ENCODE data around the gene TAF4B. TPM values are rescaled to one million over a fixed set of nuclear protein-coding genes. Genes with fewer than 3 reads are reported as not detected.

TAF4B gene
- total and polyA plus RNA-seq, 9 donors: 1.9 to 2.9 (median 2.3) TPM

GRCh38 chr18:26267357-26267930, 41.2 kb downstream of the TAF4B start:
- Histone ChIP-seq H3K27ac (ENCODE audit: low read length) (no peak overlapping the region), H3K36me3 (ENCODE audit: control insufficient read depth, insufficient read depth, low read length) (no peaks in the 10 kb centered on the region), H3K9me3 (replicated peaks; ENCODE audit: control insufficient read depth, low read depth, low read length) (no peaks in the 10 kb centered on the region), H3K4me3 (ENCODE audit: low read length) (no peak overlapping the region), H3K4me1 (ENCODE audit: control insufficient read depth, insufficient read depth, low read length) (no peaks in the 10 kb centered on the region), H3K27me3 (ENCODE audit: control insufficient read depth, insufficient read depth, low read length) (no peaks in the 10 kb centered on the region)
- 100% methylated on average over 1 of the region's 4 CpGs for WGBS (ENCODE audit: insufficient coverage)
- DNase-seq: no peak

GRCh38 chr18:26268454-26268853, 42.2 kb downstream of the TAF4B start:
- DNase-seq: no peak
- Histone ChIP-seq H3K27me3 (ENCODE audit: control insufficient read depth, insufficient read depth, low read length) (no peaks in the 10 kb centered on the region), H3K4me3 (ENCODE audit: low read length) (no peak overlapping the region), H3K36me3 (ENCODE audit: control insufficient read depth, insufficient read depth, low read length) (no peaks in the 10 kb centered on the region), H3K27ac (ENCODE audit: low read length) (no peak overlapping the region), H3K9me3 (replicated peaks; ENCODE audit: control insufficient read depth, low read depth, low read length) (no peaks in the 10 kb centered on the region), H3K4me1 (ENCODE audit: control insufficient read depth, insufficient read depth, low read length) (no peaks in the 10 kb centered on the region)
- WGBS (ENCODE audit: insufficient coverage): 80% methylated on average over 1 of the region's 4 CpGs

- Histone ChIP-seq H3K9me3 (replicated peaks; ENCODE audit: control insufficient read depth, low read depth, low read length) (no peaks in the 10 kb centered on the region), H3K27me3 (ENCODE audit: control insufficient read depth, insufficient read depth, low read length) (no peaks in the 10 kb centered on the region), H3K4me3 (ENCODE audit: low read length) (no peak overlapping the region), H3K27ac (ENCODE audit: low read length) (no peak overlapping the region), H3K4me1 (ENCODE audit: control insufficient read depth, insufficient read depth, low read length) (no peaks in the 10 kb centered on the region), H3K36me3 (ENCODE audit: control insufficient read depth, insufficient read depth, low read length) (no peaks in the 10 kb centered on the region)
- WGBS (ENCODE audit: insufficient coverage): 83% methylated on average over 9 of the region's 14 CpGs
- DNase-seq: no peak
Observed at GRCh38 chr18:26271917-26272549, 45.8 kb downstream of the TAF4B start.

GRCh38 chr18:26277374-26277773, 51.1 kb downstream of the TAF4B start:
- 43% methylated on average over 1 of the region's 3 CpGs for WGBS (ENCODE audit: insufficient coverage)

GRCh38 chr18:26279428-26279827, 53.2 kb downstream of the TAF4B start:
- Histone ChIP-seq H3K27ac (ENCODE audit: low read length) (no peak overlapping the region), H3K4me1 (ENCODE audit: control insufficient read depth, insufficient read depth, low read length) (no peaks in the 10 kb centered on the region), H3K27me3 (ENCODE audit: control insufficient read depth, insufficient read depth, low read length) (no peaks in the 10 kb centered on the region), H3K9me3 (replicated peaks; ENCODE audit: control insufficient read depth, low read depth, low read length) (peaks cover 5% of the 10 kb centered on the region), H3K4me3 (ENCODE audit: low read length) (no peak overlapping the region), H3K36me3 (ENCODE audit: control insufficient read depth, insufficient read depth, low read length) (no peaks in the 10 kb centered on the region)
- no CpG with 5 or more reads among the region's 1 CpG for WGBS (ENCODE audit: insufficient coverage)
- DNase-seq: no peak

More at GRCh38 chr18:26277374-26277773, 51.1 kb downstream of the TAF4B start:
- Histone ChIP-seq H3K27me3 (ENCODE audit: control insufficient read depth, insufficient read depth, low read length) (no peaks in the 10 kb centered on the region), H3K36me3 (ENCODE audit: control insufficient read depth, insufficient read depth, low read length) (no peaks in the 10 kb centered on the region), H3K4me3 (ENCODE audit: low read length) (no peak overlapping the region), H3K9me3 (replicated peaks; ENCODE audit: control insufficient read depth, low read depth, low read length) (peaks cover 5% of the 10 kb centered on the region), H3K27ac (ENCODE audit: low read length) (no peak overlapping the region), H3K4me1 (ENCODE audit: control insufficient read depth, insufficient read depth, low read length) (no peaks in the 10 kb centered on the region)
- DNase-seq: no peak

- no peak for DNase-seq
- H3K9me3 ChIP-seq (replicated peaks; ENCODE audit: control insufficient read depth, low read depth, low read length): no peaks in the 10 kb centered on the region
- H3K36me3 ChIP-seq (ENCODE audit: control insufficient read depth, insufficient read depth, low read length): no peaks in the 10 kb centered on the region
- H3K27ac ChIP-seq (ENCODE audit: low read length): no peak overlapping the region
- no peaks in the 10 kb centered on the region for H3K27me3 ChIP-seq (ENCODE audit: control insufficient read depth, insufficient read depth, low read length)
- H3K4me1 ChIP-seq (ENCODE audit: control insufficient read depth, insufficient read depth, low read length): no peaks in the 10 kb centered on the region
- 13% methylated on average over 1 of the region's 1 CpG for WGBS (ENCODE audit: insufficient coverage)
- H3K4me3 ChIP-seq (ENCODE audit: low read length): no peak overlapping the region
Observed at GRCh38 chr18:26286008-26286407, 59.8 kb downstream of the TAF4B start.

- no peaks in the 10 kb centered on the region for H3K36me3 ChIP-seq (ENCODE audit: control insufficient read depth, insufficient read depth, low read length)
- DNase-seq: no peak
- no peaks in the 10 kb centered on the region for H3K9me3 ChIP-seq (replicated peaks; ENCODE audit: control insufficient read depth, low read depth, low read length)
- no peak overlapping the region for H3K4me3 ChIP-seq (ENCODE audit: low read length)
- H3K27ac ChIP-seq (ENCODE audit: low read length): no peak overlapping the region
- no peaks in the 10 kb centered on the region for H3K4me1 ChIP-seq (ENCODE audit: control insufficient read depth, insufficient read depth, low read length)
- no peaks in the 10 kb centered on the region for H3K27me3 ChIP-seq (ENCODE audit: control insufficient read depth, insufficient read depth, low read length)
- WGBS (ENCODE audit: insufficient coverage): 88% methylated on average over 3 of the region's 4 CpGs
Observed at GRCh38 chr18:26287644-26288043, 61.4 kb downstream of the TAF4B start.

GRCh38 chr18:26290385-26290784, 64.1 kb downstream of the TAF4B start:
- DNase-seq: no peak
- Histone ChIP-seq H3K27ac (ENCODE audit: low read length) (no peak overlapping the region), H3K4me3 (ENCODE audit: low read length) (no peak overlapping the region), H3K9me3 (replicated peaks; ENCODE audit: control insufficient read depth, low read depth, low read length) (no peaks in the 10 kb centered on the region), H3K4me1 (ENCODE audit: control insufficient read depth, insufficient read depth, low read length) (no peaks in the 10 kb centered on the region), H3K36me3 (ENCODE audit: control insufficient read depth, insufficient read depth, low read length) (no peaks in the 10 kb centered on the region), H3K27me3 (ENCODE audit: control insufficient read depth, insufficient read depth, low read length) (no peaks in the 10 kb centered on the region)
- WGBS (ENCODE audit: insufficient coverage): 64% methylated on average over 2 of the region's 3 CpGs

GRCh38 chr18:26293982-26294381, 67.7 kb downstream of the TAF4B start:
- Histone ChIP-seq H3K27me3 (ENCODE audit: control insufficient read depth, insufficient read depth, low read length) (no peaks in the 10 kb centered on the region), H3K27ac (ENCODE audit: low read length) (no peak overlapping the region), H3K36me3 (ENCODE audit: control insufficient read depth, insufficient read depth, low read length) (no peaks in the 10 kb centered on the region), H3K4me3 (ENCODE audit: low read length) (no peak overlapping the region), H3K9me3 (replicated peaks; ENCODE audit: control insufficient read depth, low read depth, low read length) (no peaks in the 10 kb centered on the region), H3K4me1 (ENCODE audit: control insufficient read depth, insufficient read depth, low read length) (no peaks in the 10 kb centered on the region)
- no peak for DNase-seq
- no CpG with 5 or more reads among the region's 1 CpG for WGBS (ENCODE audit: insufficient coverage)

GRCh38 chr18:26298107-26298506, 71.9 kb downstream of the TAF4B start:
- 93% methylated on average over 6 of the region's 8 CpGs for WGBS (ENCODE audit: insufficient coverage)
- H3K4me3 ChIP-seq (ENCODE audit: low read length): no peak overlapping the region
- no peak overlapping the region for H3K27ac ChIP-seq (ENCODE audit: low read length)

More at GRCh38 chr18:26298107-26298506, 71.9 kb downstream of the TAF4B start:
- Histone ChIP-seq H3K36me3 (ENCODE audit: control insufficient read depth, insufficient read depth, low read length) (no peaks in the 10 kb centered on the region), H3K4me1 (ENCODE audit: control insufficient read depth, insufficient read depth, low read length) (no peaks in the 10 kb centered on the region), H3K9me3 (replicated peaks; ENCODE audit: control insufficient read depth, low read depth, low read length) (no peaks in the 10 kb centered on the region), H3K27me3 (ENCODE audit: control insufficient read depth, insufficient read depth, low read length) (no peaks in the 10 kb centered on the region)
- DNase-seq: no peak

Data from muscle of leg (tissue), 11 donors.